HG02571 (cell line): ENCODE results near the gene RGS3.

Experiments
- ATAC-seq: cut with Tn5 transposase; IDR thresholded peaks from one replicate; pipeline ENCODE4 v1.9.1; 2021; ENCODE audit warnings: mild to moderate bottlenecking, moderate library complexity; ENCODE audit not compliant: unreplicated experiment

Gene RGS3

DNA sequence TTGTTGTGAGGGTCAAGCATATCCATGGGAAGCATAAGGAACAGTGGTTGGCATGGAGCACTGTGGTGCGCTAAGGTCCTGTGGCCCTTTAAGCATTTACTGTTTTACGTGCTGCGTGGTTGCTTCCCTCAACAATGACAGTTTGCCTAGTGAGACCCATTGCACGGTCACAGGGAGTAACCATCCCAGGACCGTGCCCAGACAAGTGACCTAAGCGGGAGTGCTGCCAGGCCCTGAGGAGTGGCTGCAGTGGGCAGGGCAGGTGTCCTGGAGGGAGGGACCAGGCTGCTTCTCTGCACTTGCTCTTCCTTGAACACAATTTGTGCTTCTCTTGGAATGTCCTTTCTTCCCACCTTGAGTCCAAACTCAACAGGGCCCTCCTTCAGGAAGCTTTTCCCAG lies 64.6 kb downstream of the RGS3 start:
- no peak for ATAC-seq

GRCh38 chr9:113528811-113529210 lies 65.3 kb downstream of the RGS3 start:
- ATAC-seq = no peak

GRCh38 chr9:113529336-113530009 lies 65.9 kb downstream of the RGS3 start:
- no peak for ATAC-seq

DNA sequence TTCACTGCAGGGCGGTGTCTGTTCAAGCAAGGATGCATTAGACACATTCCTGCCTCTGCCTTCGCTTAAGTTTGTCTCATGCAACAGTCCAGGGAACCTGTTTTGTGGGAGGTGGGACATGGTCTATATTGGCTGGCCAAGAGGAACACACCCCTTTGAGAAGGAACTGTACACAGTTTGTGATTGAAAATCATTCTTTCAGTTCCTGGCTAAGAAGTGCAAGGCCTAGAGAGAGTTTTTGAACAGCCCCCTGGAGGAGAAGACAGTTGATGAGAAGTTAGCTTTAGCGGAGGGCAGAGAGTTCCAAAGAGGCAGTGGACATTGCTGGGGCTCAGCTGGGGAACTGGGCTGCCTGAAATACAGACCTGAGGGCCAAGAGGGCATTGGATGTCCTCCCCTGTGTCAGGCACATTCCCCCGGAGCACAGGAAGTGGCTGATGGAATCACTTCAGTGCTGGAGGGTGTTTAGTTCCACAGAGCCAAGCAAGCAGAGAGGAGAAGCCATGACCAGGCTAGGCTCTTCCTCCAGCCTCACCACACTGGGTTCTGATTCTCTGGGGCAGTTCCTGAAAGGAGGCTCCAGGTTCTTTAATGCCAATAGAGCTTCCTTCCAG lies 66.6 kb downstream of the RGS3 start:
- no peak for ATAC-seq

GRCh38 chr9:113530942-113531341 lies 67.4 kb downstream of the RGS3 start:
- no peak for ATAC-seq

DNA sequence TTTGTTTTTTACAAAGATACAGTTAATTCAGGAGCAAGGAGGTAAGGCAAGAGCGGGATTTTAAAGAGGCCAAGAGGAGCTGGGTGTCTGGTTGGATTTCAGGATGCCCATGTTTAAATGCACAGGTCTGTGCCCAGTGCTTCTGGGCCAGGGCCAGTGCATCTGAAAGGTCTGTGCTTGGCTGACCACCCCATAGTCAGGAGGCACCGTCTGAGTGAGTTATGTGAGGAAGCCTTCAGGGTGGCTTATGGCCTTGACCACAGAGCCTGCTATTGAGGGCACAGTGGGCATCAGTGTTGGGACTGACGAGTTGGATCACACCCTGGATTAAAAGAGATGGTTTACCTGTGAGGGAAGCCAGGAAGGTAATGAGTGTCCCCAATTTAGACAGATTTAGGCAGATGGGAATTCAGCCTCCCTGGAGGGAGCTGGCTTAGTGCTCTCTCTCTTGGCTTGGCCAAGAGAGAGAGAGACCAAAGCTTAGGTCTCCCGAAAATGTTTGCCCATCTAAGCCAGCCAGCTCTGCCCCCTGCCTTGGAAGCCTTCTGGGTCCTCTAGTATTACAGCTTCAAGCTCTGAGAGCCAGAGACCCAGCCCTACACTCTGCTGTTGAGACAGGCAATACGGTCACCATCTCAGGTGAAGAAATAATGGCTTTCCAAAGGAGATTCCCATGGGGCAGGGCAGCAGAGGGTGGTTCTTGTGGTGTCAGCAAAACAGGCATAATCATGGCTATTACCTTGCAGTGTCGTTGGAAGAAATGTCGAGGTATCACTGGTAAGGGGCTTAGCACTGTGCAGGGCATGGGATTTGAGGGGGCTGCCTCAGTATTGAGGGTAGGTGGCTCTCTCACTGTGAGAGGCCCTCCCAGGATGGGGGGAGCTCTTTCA lies 68.6 kb downstream of the RGS3 start:
- ATAC-seq = no peak

- ATAC-seq = no peak
These were observed 69.3 kb downstream of the RGS3 start for GRCh38 chr9:113532809-113533190.

- ATAC-seq = no peak
These were observed 70.1 kb downstream of the RGS3 start for GRCh38 chr9:113533335-113534225.

DNA sequence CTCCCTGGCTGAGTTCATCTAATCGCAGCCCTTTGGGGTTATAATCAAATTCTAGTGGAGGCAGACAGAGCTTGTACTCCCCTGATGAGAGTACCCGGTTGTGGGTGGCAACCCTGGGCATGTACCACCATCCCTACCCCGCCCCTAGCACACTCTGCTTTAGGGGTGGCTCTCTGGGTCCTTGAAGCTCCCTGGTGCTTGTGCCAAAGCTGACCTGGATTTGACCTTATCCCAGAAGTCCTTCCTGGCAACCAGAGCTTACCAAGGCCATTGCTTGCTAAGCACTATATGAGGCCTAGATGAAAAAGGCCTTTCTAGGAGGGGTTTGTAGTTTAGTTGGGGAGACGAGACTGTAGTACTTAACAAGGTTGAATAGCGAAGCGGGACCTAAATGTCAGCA lies 72.2 kb downstream of the RGS3 start:
- no peak for ATAC-seq

GRCh38 chr9:113536166-113536482 lies 72.6 kb downstream of the RGS3 start:
- no peak for ATAC-seq

- no peak for ATAC-seq
These were observed 73.1 kb downstream of the RGS3 start for GRCh38 chr9:113536483-113537228.

DNA sequence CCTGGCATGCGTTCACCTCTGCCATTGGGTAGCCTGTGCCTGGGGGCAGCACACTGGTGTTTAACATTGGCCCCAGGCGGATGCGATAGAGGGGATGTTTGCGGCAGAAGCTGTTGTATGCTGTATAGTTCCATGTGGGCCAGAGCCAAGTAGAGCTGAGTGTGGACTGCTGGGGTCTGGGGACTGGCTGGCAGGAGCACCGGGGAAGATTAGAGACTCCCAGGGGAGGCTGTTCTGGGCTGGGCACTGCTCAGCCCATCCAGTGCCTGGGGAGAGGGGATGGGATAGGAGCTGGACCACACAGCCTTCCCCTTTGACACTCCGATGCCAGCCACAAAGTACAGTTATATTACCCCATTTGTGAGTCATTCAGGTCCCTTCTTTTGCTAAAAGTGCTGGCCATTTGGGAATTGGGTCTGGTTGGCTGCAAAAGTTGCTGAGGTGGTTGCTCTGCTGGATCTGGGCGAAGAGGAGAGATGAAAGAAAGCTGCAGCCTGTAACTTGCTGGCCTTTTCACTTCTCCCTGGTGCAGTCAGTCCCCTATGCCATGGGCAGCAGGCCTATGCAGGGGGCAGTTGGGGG lies 73.8 kb downstream of the RGS3 start:
- ATAC-seq = no peak

DNA sequence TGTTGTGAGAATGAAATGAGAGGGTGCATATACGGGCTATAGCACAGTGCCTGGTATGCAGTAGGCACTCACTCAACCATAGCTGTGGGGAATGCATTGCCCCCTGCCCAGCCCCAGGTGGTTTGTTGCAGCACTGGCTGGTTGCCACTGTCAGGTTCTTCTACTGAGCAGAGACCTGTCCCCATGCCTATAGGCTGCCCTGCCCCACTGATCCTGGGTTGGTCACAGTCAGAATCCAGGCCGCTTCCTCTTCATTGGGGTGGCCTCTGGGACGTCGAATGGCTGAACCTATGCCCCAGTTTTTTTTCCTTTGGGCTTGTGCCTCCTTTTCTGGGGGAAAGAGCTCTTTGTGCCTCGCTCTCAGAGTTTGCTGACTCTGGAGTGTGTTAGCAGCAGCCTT lies 74.6 kb downstream of the RGS3 start:
- ATAC-seq = no peak

- no peak for ATAC-seq
These were observed 75.3 kb downstream of the RGS3 start for GRCh38 chr9:113538701-113539430.

GRCh38 chr9:113540466-113540865 lies 76.9 kb downstream of the RGS3 start:
- ATAC-seq = no peak

GRCh38 chr9:113541019-113541900 lies 77.7 kb downstream of the RGS3 start:
- ATAC-seq = no peak

GRCh38 chr9:113542006-113542405 lies 78.5 kb downstream of the RGS3 start:
- no peak for ATAC-seq

DNA sequence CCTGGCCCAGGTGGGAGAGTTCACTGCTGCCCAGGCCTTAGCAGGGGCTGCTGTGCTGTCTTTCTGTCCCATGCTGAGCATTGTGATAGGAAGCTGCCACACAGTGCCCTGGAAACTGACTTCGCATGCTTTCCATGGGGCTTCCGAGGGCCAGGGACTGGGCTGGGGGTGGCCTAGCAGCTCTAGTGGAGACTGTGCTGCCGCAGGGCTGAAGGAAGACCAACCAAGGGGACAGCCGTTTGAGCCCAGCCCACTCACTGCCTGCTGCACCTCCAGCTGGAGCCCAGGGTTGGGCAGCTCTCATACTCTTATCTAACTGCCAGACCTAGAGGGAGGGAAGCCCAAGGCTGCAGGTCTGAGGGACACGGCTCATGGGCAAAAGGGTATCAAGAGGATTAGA lies 79.2 kb downstream of the RGS3 start:
- no peak for ATAC-seq
